IMR-90 (cell line): ENCODE results near the gene ATP6AP1. TPM values are rescaled to one million over a fixed set of nuclear protein-coding genes. Genes with fewer than 3 reads are reported as not detected.
A peak's percentile ranks its signal among the peaks of the same experiment; 100 is the strongest.

ENCODE experiments used
- ATAC-seq: fragments of 200-7000 bp; cut with Tn5 transposase; 2 replicates; pipeline ENCODE4 v1.9.1; 2020; ENCODE audit warnings: low read depth, mild to moderate bottlenecking, moderate library complexity
- BruUV-seq: library from RNA; stranded (reverse); fragments of 400-500 nt; replicated peaks from 2 replicates; lab custom pipeline; 2021; lab: Mats Ljungman, UMichigan
- CTCF ChIA-PET: fragments of 300-600 bp; formaldehyde crosslinking; extraction: SDS; loops from one replicate; lab custom pipeline; 2021; ENCODE audit warnings: antibody characterized with exemption; lab: Yijun Ruan, JAX
- POLR2A ChIA-PET: fragments of 300-600 bp; sonication (Branson Sonifier 250); formaldehyde crosslinking; loops from one replicate; lab custom pipeline; 2022; ENCODE audit warnings: antibody characterized with exemption; ENCODE audit not compliant: unreplicated experiment; lab: Charles Lee
- DNase-seq: peaks from one replicate; pipeline ENCODE4 v3.0.0; 2013
- H2AFZ ChIP-seq: replicated peaks from 2 replicates; pipeline ENCODE3; 2013; ENCODE audit warnings: low read length, mild to moderate bottlenecking; ENCODE audit not compliant: poor library complexity
- H2AK5ac ChIP-seq: 2 replicates; pipeline ENCODE4 v1.6.1; 2013; ENCODE audit warnings: low read depth, low read length, inconsistent platforms
- H2AK9ac ChIP-seq: replicated peaks from 2 replicates; pipeline ENCODE3; 2013; ENCODE audit warnings: mild to moderate bottlenecking, low read depth, low read length, moderate library complexity; ENCODE audit not compliant: poor library complexity
- H2BK120ac ChIP-seq: 2 replicates; pipeline ENCODE4 v1.6.1; 2013; ENCODE audit warnings: low read depth, low read length, inconsistent platforms
- H2BK15ac ChIP-seq: 3 replicates; pipeline ENCODE4 v1.6.1; 2013; ENCODE audit warnings: low read depth, low read length, inconsistent platforms
- H2BK20ac ChIP-seq: 2 replicates; pipeline ENCODE4 v1.6.1; 2013; ENCODE audit warnings: low read depth, mild to moderate bottlenecking, inconsistent platforms, low read length, moderate library complexity
- H2BK5ac ChIP-seq: 2 replicates; pipeline ENCODE4 v1.6.1; 2013; ENCODE audit warnings: mild to moderate bottlenecking, low read depth, low read length, inconsistent platforms; ENCODE audit not compliant: poor library complexity, severe bottlenecking
- H3K14ac ChIP-seq: replicated peaks from 2 replicates; pipeline ENCODE4 v1.6.1; 2013; ENCODE audit warnings: low read depth, low read length, inconsistent platforms
- H3K18ac ChIP-seq: 2 replicates; pipeline ENCODE4 v1.6.1; 2013; ENCODE audit warnings: low read depth, low read length, control low read depth
- H3K23ac ChIP-seq: 2 replicates; pipeline ENCODE4 v1.6.1; 2013; ENCODE audit warnings: low read depth, low read length, inconsistent platforms
- H3K27ac ChIP-seq: 2 replicates; pipeline ENCODE4 v1.5.1; 2013; ENCODE audit warnings: mild to moderate bottlenecking, control low read depth, low read length; ENCODE audit not compliant: insufficient read depth
- H3K27me3 ChIP-seq: 2 replicates; pipeline ENCODE4 v1.6.1; 2013; ENCODE audit warnings: low read length; ENCODE audit not compliant: control insufficient read depth, insufficient read depth
- H3K36me3 ChIP-seq: 2 replicates; pipeline ENCODE4 v1.6.1; 2013; ENCODE audit warnings: low read length, mixed read lengths; ENCODE audit not compliant: control insufficient read depth, insufficient read depth
- H3K4ac ChIP-seq: 2 replicates; pipeline ENCODE4 v1.6.1; 2013; ENCODE audit warnings: low read depth, low read length, inconsistent platforms
- H3K4me1 ChIP-seq: 2 replicates; pipeline ENCODE4 v1.6.1; 2013; ENCODE audit warnings: low read length, mixed read lengths; ENCODE audit not compliant: control insufficient read depth, insufficient read depth
- H3K4me2 ChIP-seq: 2 replicates; pipeline ENCODE4 v1.6.1; 2013; ENCODE audit warnings: low read depth, mild to moderate bottlenecking, control low read depth, low read length, moderate library complexity
- H3K4me3 ChIP-seq: 2 replicates; pipeline ENCODE4 v1.5.1; 2013; ENCODE audit warnings: low read depth, mild to moderate bottlenecking, control low read depth, low read length, moderate library complexity; ENCODE audit not compliant: insufficient read depth
- H3K56ac ChIP-seq: 2 replicates; pipeline ENCODE4 v1.6.1; 2013; ENCODE audit warnings: low read length, inconsistent platforms; ENCODE audit not compliant: insufficient read depth; ENCODE audit errors: extremely low read depth
- H3K79me1 ChIP-seq, 2 experiments: 2 replicates each; pipeline ENCODE4 v1.6.1; 2013; ENCODE audit warnings: low read length in 2 of 2, inconsistent platforms in 1 of 2, low read depth in 1 of 2
- H3K9ac ChIP-seq: 2 replicates; pipeline ENCODE4 v1.6.1; 2013; ENCODE audit warnings: low read depth, low read length, control low read depth
- H3K9me1 ChIP-seq: 2 replicates; pipeline ENCODE4 v1.6.1; 2013; ENCODE audit warnings: low read length, inconsistent platforms; ENCODE audit not compliant: insufficient read depth
- H3K9me3 ChIP-seq: 2 replicates; pipeline ENCODE4 v1.6.1; 2013; ENCODE audit warnings: low read length; ENCODE audit not compliant: control insufficient read depth, insufficient read depth
- H4K20me1 ChIP-seq: 2 replicates; pipeline ENCODE4 v1.6.1; 2013; ENCODE audit warnings: low read length, inconsistent platforms; ENCODE audit not compliant: insufficient read depth
- H4K5ac ChIP-seq: 2 replicates; pipeline ENCODE4 v1.6.1; 2013; ENCODE audit warnings: mild to moderate bottlenecking, low read depth, low read length, control low read depth
- H4K8ac ChIP-seq, 2 experiments: 2 replicates each; pipeline ENCODE4 v1.6.1; 2013; ENCODE audit warnings: low read depth in 2 of 2, low read length in 2 of 2, control low read depth in 1 of 2, inconsistent platforms in 1 of 2
- H4K91ac ChIP-seq: 2 replicates; pipeline ENCODE4 v1.6.1; 2013; ENCODE audit warnings: low read depth, low read length, inconsistent platforms; ENCODE audit not compliant: insufficient read depth
- BHLHE40 ChIP-seq: fragments of 150-350 bp; IDR thresholded peaks from 2 replicates; pipeline ENCODE4 v1.6.1; 2016; ENCODE audit warnings: mild to moderate bottlenecking, low read depth, low read length
- MAZ ChIP-seq: IDR thresholded peaks from 2 replicates; pipeline ENCODE4 v1.6.1; 2012; ENCODE audit warnings: low read depth, mild to moderate bottlenecking, low read length, improper control_type of control experiment, moderate library complexity, borderline replicate concordance
- POLR2A ChIP-seq: IDR thresholded peaks from 2 replicates; pipeline ENCODE4 v1.6.1; 2012; ENCODE audit warnings: mild to moderate bottlenecking, low read depth, low read length
- USF2 ChIP-seq: fragments of 150-350 bp; IDR thresholded peaks from 2 replicates; pipeline ENCODE4 v1.6.1; 2017; ENCODE audit warnings: mild to moderate bottlenecking, antibody characterized with exemption, low read length, low read depth
- WGBS, 2 experiments: methylation state at CpG; one replicate each; pipeline versions ENCODE4 v1.1.5 to v1.1.7; 2013; ENCODE audit warnings: missing lambda C conversion rate in 2 of 2; ENCODE audit not compliant: insufficient read length in 1 of 2; ENCODE audit errors: extremely low coverage in 2 of 2; 5-methylcytosine and 5-hydroxymethylcytosine counted together
- dilution Hi-C: fragments of 300-500 bp; cut with HindIII; formaldehyde crosslinking; loops from one replicate; pipeline ENCODE4 v1.14.3; 2018; ENCODE audit warnings: low sequenced_read_pairs; ENCODE audit not compliant: unreplicated experiment
- in situ Hi-C: fragments of 300-500 bp; cut with MboI; formaldehyde crosslinking; loops from 3 replicates; pipeline ENCODE4 v1.14.3; 2019; ENCODE audit warnings: low sequenced_read_pairs, inconsistent platforms, mixed read lengths
- intact Hi-C: fragments of 100-400 bp; cut with micrococcal nuclease; formaldehyde crosslinking; loops from 2 replicates; pipeline ENCODE4 v1.10.0; 2022
- polyA plus RNA-seq, 3 experiments: library from polyadenylated mRNA; depleted of rRNA; stranded (reverse); fragments of >200 nt; gene quantifications; 2 replicates each; pipeline ENCODE4 v1.2.3, GENCODE V29; 2012; ENCODE audit warnings: low replicate concordance in 1 of 3
- total RNA-seq: library from RNA; depleted of rRNA; stranded (reverse); fragments of >200 nt; gene quantifications from 2 replicates; pipeline ENCODE4 v1.2.3, GENCODE V29; 2012

ATP6AP1 gene
- total and polyA plus RNA-seq, 2 of the 4 experiments (the other 2 are of a cell fraction), result 13.8 to 96.7 TPM

DNA sequence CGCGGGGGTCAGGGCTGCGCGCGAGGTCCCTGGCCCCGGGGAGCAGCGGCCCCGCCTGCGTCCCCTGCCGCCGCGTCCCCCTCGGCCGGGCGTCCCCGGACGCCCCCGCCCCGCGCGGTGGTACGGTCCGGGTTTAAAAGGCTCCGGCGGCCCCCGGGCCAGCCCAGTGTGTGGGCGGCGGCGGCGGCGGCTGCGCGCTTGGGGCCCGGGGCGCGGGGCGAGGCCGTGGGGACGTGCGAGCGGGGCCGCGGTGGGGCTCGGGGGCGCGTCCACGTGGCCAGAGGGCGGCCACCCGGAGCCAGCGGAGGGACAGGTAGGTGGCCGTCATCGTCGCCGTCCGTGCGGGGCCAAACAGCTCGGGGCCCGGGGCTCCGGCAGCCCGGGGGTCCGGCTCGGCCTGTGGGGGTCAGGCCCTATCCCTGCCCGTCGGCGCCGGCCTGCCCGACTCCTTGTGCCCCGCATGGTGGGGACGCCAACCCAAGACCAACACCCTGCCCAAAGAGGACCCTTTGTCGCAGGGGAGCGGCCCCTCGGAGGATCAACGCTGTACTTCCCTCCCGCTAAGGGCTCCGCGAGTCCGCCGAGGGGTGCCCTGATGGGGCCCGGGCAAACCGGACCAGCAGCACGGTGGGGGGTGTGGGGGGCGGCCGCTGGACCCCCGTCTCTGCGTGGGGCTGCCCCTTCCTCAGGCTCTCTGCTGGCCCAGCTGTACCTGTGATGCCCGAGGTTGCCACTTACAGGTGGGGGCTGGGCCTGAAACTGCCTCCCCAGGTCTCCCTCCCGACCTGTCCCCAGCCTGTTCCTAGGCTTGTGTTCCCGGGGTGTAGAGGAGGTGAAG lies 29.9 kb downstream of the ATP6AP1 start, which contains the start of gene PLXNA3:
TSS of gene PLXNA3 (plus strand) at position 166 of the 838 bp plus-strand sequence. CDS start 1,903 bp downstream, outside the sequence.
- Histone ChIP-seq H4K20me1 (peaks cover 39% of the 10 kb centered on the region), H3K27ac (peak within 1 kb of the TSS; percentile 74), H3K36me3 (peaks cover 28% of the 10 kb centered on the region), H2AK9ac (peak within 1 kb of the TSS; percentile 96), H4K8ac (peak within 1 kb of the TSS in 1 of 2 experiments; percentile 57; a peak in 1 of 4 replicates), H2BK5ac (peak within 1 kb of the TSS; percentile 97), H2AK5ac (peak within 1 kb of the TSS; percentile 67), H4K5ac (no peak within 1 kb of the TSS; the same call in 1 of the 2 replicates), H3K4me2 (peak within 1 kb of the TSS; percentile 84), H2BK20ac (no peak within 1 kb of the TSS), H3K23ac (peak within 1 kb of the TSS; percentile 94), H3K18ac (no peak within 1 kb of the TSS), H3K27me3 (no peaks in the 10 kb centered on the region), H3K79me1 (peaks cover 0 to 16% of the 10 kb centered on the region in 2 experiments; a peak in 3 of 4 replicates), H2BK120ac (0 out of 2 replicates have a peak within 1 kb of the TSS, but pooled peaks have one; percentile 40), H3K4me3 (peak within 1 kb of the TSS; percentile 74), H2AFZ (peak within 1 kb of the TSS; percentile 89), H3K4ac (peak within 1 kb of the TSS; percentile 91), H3K4me1 (peaks cover 4% of the 10 kb centered on the region; the same call in 1 of the 2 replicates), H2BK15ac (no peak within 1 kb of the TSS), H3K9ac (peak within 1 kb of the TSS; percentile 71), H3K9me1 (no peaks in the 10 kb centered on the region), H3K56ac (peak within 1 kb of the TSS; percentile 61), H3K9me3 (no peaks in the 10 kb centered on the region; the same call in 1 of the 2 replicates), H4K91ac (0 out of 2 replicates have a peak within 1 kb of the TSS, but pooled peaks have one; percentile 28), H3K14ac (peak within 1 kb of the TSS; percentile 91)
- ChIA-PET CTCF (no interaction called here), POLR2A (no interaction called here)
- in situ Hi-C loops, result no loop called here
- BruUV-seq, result no TSS peak
- dilution Hi-C loops, result no loop called here
- ATAC-seq, result peak; percentile 82
- intact Hi-C loops, result no loop called here
- WGBS, 2 experiments, result 23% methylated on average over 47 of the region's 88 CpGs; no CpG with 5 or more reads in 1 of the 2 experiments
- TF ChIP-seq BHLHE40 (peak; percentile 80), MAZ (no peak), POLR2A (peak; percentile 71; the same call in 1 of the 2 replicates), USF2 (no peak)
- DNase-seq, result no peak
